Esophagus muscularis mucosa (tissue), 4 donors: ENCODE data around the gene TOMM20. TPM values are rescaled to one million over a fixed set of nuclear protein-coding genes. Genes with fewer than 3 reads are reported as not detected.
A peak's percentile ranks its signal among the peaks of the same experiment; 100 is the strongest.

ENCODE experiments used
- DNase-seq: peaks from one replicate; pipeline ENCODE4 v3.0.0-alpha.2; 2017; ENCODE audit errors: extremely low spot score
- H3K27ac ChIP-seq, 4 donors: fragments of 200-600 bp; sonication (generic); replicated peaks in 1 of 4; 1 replicate in 3 of 4; 2 replicates in 1 of 4; pipeline ENCODE4 v1.5.1; 2016 to 2019; ENCODE audit warnings: mild to moderate bottlenecking in 1 of 4
- H3K27me3 ChIP-seq, 4 donors: fragments of 200-600 bp; sonication (generic); one replicate each; pipeline versions ENCODE4 v1.5.1 to v1.6.0; 2016 to 2019
- H3K36me3 ChIP-seq, 4 donors: fragments of 200-600 bp; sonication (generic); one replicate each; pipeline ENCODE4 v1.5.1; 2016 to 2019
- H3K4me1 ChIP-seq, 4 donors: fragments of 200-600 bp; sonication (generic); one replicate each; pipeline ENCODE4 v1.5.1; 2016 to 2019
- H3K4me3 ChIP-seq, 4 donors: fragments of 200-600 bp; sonication (generic); 1 replicate in 2 of 4; 2 replicates in 2 of 4; pipeline ENCODE4 v1.5.1; 2016 to 2019; ENCODE audit warnings: mild to moderate bottlenecking in 4 of 4, moderate library complexity in 1 of 4
- H3K9me3 ChIP-seq, 4 donors: fragments of 200-600 bp; sonication (generic); 1 replicate in 3 of 4; 2 replicates in 1 of 4; pipeline ENCODE4 v1.5.1; 2016 to 2019
- EP300 ChIP-seq: sonication (generic); formaldehyde crosslinking; IDR thresholded peaks from one replicate; pipeline ENCODE4 v1.6.1; 2017; ENCODE audit warnings: antibody characterized with exemption
- POLR2A ChIP-seq: fragments of 450-650 bp; IDR thresholded peaks from one replicate; pipeline ENCODE4 v1.6.1; 2017; ENCODE audit warnings: antibody characterized with exemption, moderate library complexity, mild to moderate bottlenecking, low read depth
- POLR2AphosphoS5 ChIP-seq, 2 donors: sonication (generic); formaldehyde crosslinking; IDR thresholded peaks; one replicate each; pipeline ENCODE4 v1.6.1; 2017; ENCODE audit warnings: antibody characterized with exemption in 2 of 2
- WGBS: methylation state at CpG from one replicate; pipeline ENCODE4 v1.1.5; 2018; 5-methylcytosine and 5-hydroxymethylcytosine counted together
- intact Hi-C: fragments of 100-400 bp; cut with DNase I; formaldehyde crosslinking; loops from one replicate; pipeline ENCODE4 v1.15.1; 2023
- total RNA-seq, 4 donors: library from RNA; depleted of rRNA; stranded (reverse); fragments of >200 nt; gene quantifications; one replicate each; pipeline versions ENCODE4 v1.1.0 to v1.2.1, GENCODE V29; 2016
- TF ChIP-seq, protein P1 (sequence below), 3 experiments: fragments of 200-600 bp in 2 of 3; fragments of 450-650 bp in 1 of 3; sonication (generic) in 2 of 3; IDR thresholded peaks; one replicate each; pipeline ENCODE4 v1.5.1; 2017 to 2019; ENCODE audit warnings: antibody characterized with exemption in 3 of 3, mild to moderate bottlenecking in 2 of 3, moderate library complexity in 1 of 3

TOMM20 gene
- total RNA-seq, 4 donors from 2014 or later: 59.7 to 94.3 (median 86.3) TPM

DNA sequence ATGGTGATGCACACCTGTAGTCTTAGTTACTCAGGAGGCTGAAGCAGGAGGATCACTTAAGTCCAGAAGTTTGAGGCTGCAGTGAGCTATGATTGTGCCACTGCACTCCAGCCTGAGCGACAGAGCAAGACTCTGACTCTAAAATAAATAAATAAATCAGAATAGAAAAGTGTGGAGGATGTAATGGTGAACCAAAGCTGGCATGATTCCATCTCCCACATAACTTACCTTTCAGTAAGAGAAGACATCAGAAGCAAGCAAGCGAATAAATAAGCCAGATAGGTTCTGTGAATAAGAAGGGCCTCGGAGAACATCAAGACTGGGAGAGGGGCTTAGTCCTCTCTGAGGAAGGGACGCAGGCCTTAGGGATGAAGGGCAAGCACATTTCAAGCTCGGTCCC lies 59.5 kb downstream of the TOMM20 start:
- H3K9me3 ChIP-seq: no peaks in the 10 kb centered on the region
- DNase-seq: no peak
- no peak for TF ChIP-seq EP300
- intact Hi-C loops: loop anchor here (5.0 kb wide), 1 partner anchor 57 kb away; no protein-coding TSS in a partner anchor
- H3K4me3 ChIP-seq: no peak overlapping the region
- H3K27ac ChIP-seq: peak overlapping the region in 3 of 4 donors; percentile 30 to 54 (median 40)
- H3K27me3 ChIP-seq: no peaks in the 10 kb centered on the region
- 93% methylated on average over 5 of the region's 5 CpGs for WGBS
- no peaks in the 10 kb centered on the region for H3K36me3 ChIP-seq
- H3K4me1 ChIP-seq: peaks cover 42 to 52% (median 43%) of the 10 kb centered on the region in 4 donors

DNA sequence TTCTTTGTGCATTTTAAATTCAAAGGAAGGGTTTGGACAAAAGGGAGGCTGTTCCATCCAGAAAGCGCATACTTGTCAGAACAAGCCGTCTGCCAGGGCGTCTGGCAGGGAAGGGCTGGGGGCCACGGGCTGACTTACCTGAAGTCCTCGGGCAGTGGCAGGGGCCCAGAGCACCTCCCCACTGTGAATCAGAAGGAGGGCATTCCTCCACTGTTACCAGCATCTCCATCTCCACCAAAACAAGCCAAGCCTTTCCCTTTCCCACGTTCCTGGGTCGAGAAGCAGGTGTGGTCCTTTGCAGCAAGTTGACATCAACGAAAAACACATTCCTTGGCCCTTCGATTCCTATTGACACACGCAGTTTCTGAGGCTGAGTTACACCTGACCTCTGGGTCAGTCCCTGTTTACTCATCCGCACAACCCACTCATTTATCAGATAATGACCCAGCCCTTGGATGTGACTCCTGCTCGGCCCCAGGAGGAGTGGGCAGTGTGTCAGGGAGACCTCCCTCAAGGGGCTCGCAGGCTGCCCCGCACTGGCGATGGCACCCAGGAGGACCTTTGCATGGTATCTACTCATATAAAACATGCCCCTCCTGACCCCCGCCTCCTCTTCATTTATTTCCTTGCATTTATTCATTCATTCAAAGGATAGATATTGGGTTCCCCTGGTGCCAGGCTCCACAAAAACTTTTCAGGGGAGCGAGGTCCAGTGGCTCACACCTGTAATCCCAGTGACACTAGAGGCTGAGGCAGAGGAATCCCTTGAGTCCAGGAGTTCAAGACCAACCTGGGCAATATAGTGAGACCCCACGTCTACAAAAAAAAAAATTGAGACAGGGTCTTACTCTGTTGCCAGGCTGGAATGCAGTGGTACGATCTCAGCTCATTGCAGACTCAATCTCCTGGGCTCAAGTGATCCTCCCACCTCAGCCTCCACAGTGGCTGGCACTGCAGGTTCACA lies 60.2 kb downstream of the TOMM20 start:
- no peak for TF ChIP-seq POLR2AphosphoS5 (IDR thresholded peaks at IDR 0.05)
- no peak for TF ChIP-seq EP300
- no peak for TF ChIP-seq POLR2A
- TF ChIP-seq, protein P1, sequence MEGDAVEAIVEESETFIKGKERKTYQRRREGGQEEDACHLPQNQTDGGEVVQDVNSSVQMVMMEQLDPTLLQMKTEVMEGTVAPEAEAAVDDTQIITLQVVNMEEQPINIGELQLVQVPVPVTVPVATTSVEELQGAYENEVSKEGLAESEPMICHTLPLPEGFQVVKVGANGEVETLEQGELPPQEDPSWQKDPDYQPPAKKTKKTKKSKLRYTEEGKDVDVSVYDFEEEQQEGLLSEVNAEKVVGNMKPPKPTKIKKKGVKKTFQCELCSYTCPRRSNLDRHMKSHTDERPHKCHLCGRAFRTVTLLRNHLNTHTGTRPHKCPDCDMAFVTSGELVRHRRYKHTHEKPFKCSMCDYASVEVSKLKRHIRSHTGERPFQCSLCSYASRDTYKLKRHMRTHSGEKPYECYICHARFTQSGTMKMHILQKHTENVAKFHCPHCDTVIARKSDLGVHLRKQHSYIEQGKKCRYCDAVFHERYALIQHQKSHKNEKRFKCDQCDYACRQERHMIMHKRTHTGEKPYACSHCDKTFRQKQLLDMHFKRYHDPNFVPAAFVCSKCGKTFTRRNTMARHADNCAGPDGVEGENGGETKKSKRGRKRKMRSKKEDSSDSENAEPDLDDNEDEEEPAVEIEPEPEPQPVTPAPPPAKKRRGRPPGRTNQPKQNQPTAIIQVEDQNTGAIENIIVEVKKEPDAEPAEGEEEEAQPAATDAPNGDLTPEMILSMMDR (IDR thresholded peaks at IDR 0.05): no peak
- H3K27ac ChIP-seq: peak overlapping the region; percentile 25 to 58 (median 48)
- H3K27me3 ChIP-seq: no peaks in the 10 kb centered on the region
- H3K9me3 ChIP-seq: no peaks in the 10 kb centered on the region
- H3K36me3 ChIP-seq: no peaks in the 10 kb centered on the region
- intact Hi-C loops: loop anchor here (5.0 kb wide), 1 partner anchor 56 kb away; no protein-coding TSS in a partner anchor
- DNase-seq: no peak
- H3K4me1 ChIP-seq: peaks cover 34 to 46% (median 36%) of the 10 kb centered on the region in 4 donors
- H3K4me3 ChIP-seq: no peak overlapping the region
- WGBS: 83% methylated on average over 18 of the region's 19 CpGs

DNA sequence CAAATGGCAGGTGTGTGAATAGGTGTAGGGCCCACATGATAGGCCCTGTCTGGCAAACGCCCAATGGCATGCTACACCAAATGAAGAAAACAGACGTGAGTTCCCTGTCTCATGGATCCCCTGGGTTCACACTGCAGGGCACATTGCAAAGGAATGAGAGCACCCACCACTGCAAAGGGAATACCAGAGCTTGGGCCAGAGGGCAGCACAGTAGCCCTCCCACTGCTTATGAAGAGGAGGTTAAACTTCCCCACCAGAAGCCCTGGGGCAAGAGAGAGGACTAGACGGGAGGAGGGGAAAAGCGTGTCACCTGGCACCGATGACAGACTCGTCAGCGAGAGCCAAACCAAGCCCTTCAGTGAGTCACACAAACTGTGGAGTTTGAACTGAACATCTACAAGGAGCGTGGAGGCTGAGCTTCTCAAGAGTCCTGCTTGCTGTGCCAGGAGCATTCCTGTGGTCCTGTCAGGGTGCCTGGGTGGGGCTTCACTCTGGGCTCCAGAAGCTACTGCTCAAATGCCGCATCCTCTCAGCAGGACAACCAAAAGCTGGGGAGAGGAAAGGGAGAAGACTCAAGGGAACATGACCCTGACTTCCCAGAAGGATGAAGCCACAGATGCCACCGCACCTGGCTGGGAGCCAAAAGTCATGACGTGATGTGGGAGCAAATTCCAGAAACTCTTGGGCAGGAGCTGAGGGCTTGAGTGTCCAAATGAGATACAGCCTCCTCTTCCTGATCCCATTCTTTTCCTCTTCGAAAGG lies 61.1 kb downstream of the TOMM20 start:
- Histone ChIP-seq H3K4me1 (peaks cover 30 to 43% (median 33%) of the 10 kb centered on the region in 4 donors), H3K36me3 (no peaks in the 10 kb centered on the region), H3K9me3 (no peaks in the 10 kb centered on the region), H3K4me3 (no peak overlapping the region), H3K27me3 (no peaks in the 10 kb centered on the region), H3K27ac (peak overlapping the region; percentile 25 to 58 (median 48))
- TF ChIP-seq POLR2AphosphoS5 (IDR thresholded peaks at IDR 0.05): peak; percentile 12 to 56
- TF ChIP-seq, protein P1 (IDR thresholded peaks at IDR 0.05): no peak
- TF ChIP-seq POLR2A: no peak
- TF ChIP-seq EP300: peak; percentile 10
- DNase-seq: peak; percentile 94
- 28% methylated on average over 12 of the region's 12 CpGs for WGBS
- intact Hi-C loops: loop anchor here (5.0 kb wide), 1 partner anchor 55 kb away; no protein-coding TSS in a partner anchor

DNA sequence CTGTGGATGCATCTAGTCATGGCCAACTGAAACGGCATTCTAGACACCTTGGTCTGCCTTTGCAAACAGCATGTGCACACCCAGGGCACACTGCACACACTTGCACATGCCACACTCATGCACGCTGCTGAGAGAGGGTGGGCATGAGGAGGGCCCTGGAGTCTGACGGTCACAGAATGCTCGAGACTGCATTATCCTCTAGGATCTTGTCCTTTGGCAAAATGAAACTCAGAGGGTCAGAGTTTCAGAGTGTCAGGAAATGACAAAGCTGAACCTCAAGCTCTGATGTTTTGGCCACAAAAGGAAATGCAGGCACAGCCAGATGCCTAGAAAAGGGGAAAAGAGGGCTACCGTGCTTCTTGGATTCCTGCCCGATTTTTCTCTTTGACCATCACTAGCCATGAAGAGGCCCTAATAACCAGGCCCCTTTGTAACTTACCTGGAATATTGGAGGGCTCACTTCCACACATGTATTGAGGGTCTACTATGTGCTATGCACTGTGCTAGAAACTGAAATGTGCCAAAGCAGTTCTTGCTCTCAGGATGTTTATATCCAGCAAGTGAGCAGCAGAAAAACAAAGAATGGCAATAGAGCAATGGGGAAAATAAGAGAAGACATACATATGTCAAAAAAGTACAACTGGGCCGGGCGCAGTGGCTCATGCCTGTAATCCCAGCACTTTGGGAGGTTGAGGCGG lies 65.4 kb downstream of the TOMM20 start:
- no peak for TF ChIP-seq POLR2A
- TF ChIP-seq, protein P1 (IDR thresholded peaks at IDR 0.05): no peak
- TF ChIP-seq POLR2AphosphoS5 (IDR thresholded peaks at IDR 0.05): no peak
- TF ChIP-seq EP300: no peak
- H3K4me1 ChIP-seq: peaks cover 18 to 26% (median 20%) of the 10 kb centered on the region in 4 donors
- no peak overlapping the region for H3K4me3 ChIP-seq
- H3K9me3 ChIP-seq: no peaks in the 10 kb centered on the region
- no peaks in the 10 kb centered on the region for H3K36me3 ChIP-seq
- no peaks in the 10 kb centered on the region for H3K27me3 ChIP-seq
- H3K27ac ChIP-seq: no peak overlapping the region
- intact Hi-C loops: no loop called here
- no peak for DNase-seq
- 49% methylated on average over 9 of the region's 9 CpGs for WGBS
